K562 (cell line): ENCODE data around the gene ENG. TPM values are rescaled to one million over a fixed set of nuclear protein-coding genes. Genes with fewer than 3 reads are reported as not detected.

Experiments used
- BRCA1 ChIP-seq, 2 experiments: fragments of 450-650 bp in 1 of 2; sonication (generic) in 1 of 2; formaldehyde crosslinking in 1 of 2; IDR thresholded peaks; 2 replicates each; pipeline versions ENCODE4 v1.5.0 to v1.6.1; 2017 to 2020; ENCODE audit warnings: mild to moderate bottlenecking in 1 of 2, missing genetic modification reagents in 1 of 2
- DPF2 ChIP-seq: fragments of 450-650 bp; IDR thresholded peaks from 2 replicates; pipeline ENCODE4 v1.6.1; 2016
- FOXK1 ChIP-seq: sonication (generic); formaldehyde crosslinking; IDR thresholded peaks from 2 replicates; pipeline ENCODE4 v1.8.0; 2022; ENCODE audit warnings: missing genetic modification reagents, mild to moderate bottlenecking, borderline replicate concordance
- FOXM1 ChIP-seq, 2 experiments: fragments of 450-650 bp in 1 of 2; sonication (generic) in 1 of 2; formaldehyde crosslinking in 1 of 2; IDR thresholded peaks; 2 replicates each; pipeline versions ENCODE4 v1.6.1 to v1.9.0; 2017 to 2022; ENCODE audit warnings: low read depth in 2 of 2, mild to moderate bottlenecking in 2 of 2, missing genetic modification reagents in 1 of 2, moderate library complexity in 1 of 2
- GTF2B ChIP-seq: IDR thresholded peaks from 2 replicates; pipeline ENCODE4 v1.6.1; 2011; ENCODE audit not compliant: insufficient read length; ENCODE audit errors: extremely low read depth
- HMGXB4 ChIP-seq: sonication (generic); formaldehyde crosslinking; IDR thresholded peaks from 2 replicates; pipeline ENCODE4 v1.8.1; 2023; ENCODE audit warnings: mild to moderate bottlenecking, missing genetic modification reagents
- HNRNPH1 ChIP-seq: fragments of 200-400 bp; formaldehyde crosslinking; optimal IDR thresholded peaks from 2 replicates; pipeline ENCODE3; 2017; ENCODE audit warnings: low read depth, mild to moderate bottlenecking, low read length, moderate library complexity
- HOMEZ ChIP-seq: fragments of 250-450 bp; sonication (Bioruptor Pico); IDR thresholded peaks from 2 replicates; pipeline ENCODE4 v1.4.0; 2020; ENCODE audit warnings: mild to moderate bottlenecking, moderate library complexity
- IFI16 ChIP-seq: fragments of 250-450 bp; sonication (Bioruptor Pico); IDR thresholded peaks from 2 replicates; pipeline ENCODE4 v2.1.2; 2022; ENCODE audit warnings: mild to moderate bottlenecking, inconsistent platforms
- LCOR ChIP-seq: sonication (generic); formaldehyde crosslinking; IDR thresholded peaks from 2 replicates; pipeline ENCODE4 v1.8.0; 2022; ENCODE audit warnings: mild to moderate bottlenecking, missing genetic modification reagents
- MAFK ChIP-seq: IDR thresholded peaks from 2 replicates; pipeline ENCODE4 v1.6.1; 2011; ENCODE audit warnings: low read length, improper control_type of control experiment
- MXD1 ChIP-seq: fragments of 250-450 bp; sonication (Bioruptor Pico); IDR thresholded peaks from 2 replicates; pipeline ENCODE4 v1.8.0; 2021; ENCODE audit warnings: borderline replicate concordance, mild to moderate bottlenecking, moderate library complexity; ENCODE audit not compliant: poor library complexity, severe bottlenecking
- NONO ChIP-seq, 2 experiments: fragments of 200-400 bp in 1 of 2; fragments of 450-650 bp in 1 of 2; formaldehyde crosslinking in 1 of 2; IDR thresholded peaks; 2 replicates each; pipeline ENCODE4 v1.6.1; 2017; ENCODE audit warnings: low read depth in 2 of 2, mild to moderate bottlenecking in 2 of 2, moderate library complexity in 2 of 2, low read length in 1 of 2
- TSC22D4 ChIP-seq: fragments of 450-650 bp; IDR thresholded peaks from 2 replicates; pipeline ENCODE4 v1.6.1; 2016; ENCODE audit warnings: missing genetic modification characterization, missing biosample characterization, control low read depth
- XRCC4 ChIP-seq: IDR thresholded peaks from one replicate; pipeline ENCODE4 v1.6.1; 2011; ENCODE audit not compliant: insufficient read depth, insufficient read length; ENCODE audit errors: extremely low read depth
- YY1 ChIP-seq, 3 experiments: IDR thresholded peaks; 2 replicates each; pipeline ENCODE4 v1.6.1; 2011; ENCODE audit warnings: low read length in 2 of 3, mild to moderate bottlenecking in 2 of 3, moderate library complexity in 2 of 3, borderline replicate concordance in 1 of 3, control low read depth in 1 of 3, low read depth in 1 of 3; ENCODE audit not compliant: insufficient read depth in 3 of 3, insufficient replicate concordance in 2 of 3, control insufficient read depth in 1 of 3, insufficient read length in 1 of 3; ENCODE audit errors: extremely low read depth in 1 of 3
- ZBTB26 ChIP-seq: fragments of 450-650 bp; formaldehyde crosslinking; IDR thresholded peaks from 2 replicates; pipeline ENCODE4 v1.4.0; 2022; ENCODE audit warnings: missing genetic modification characterization
- ZFP1 ChIP-seq: fragments of 450-650 bp; formaldehyde crosslinking; IDR thresholded peaks from 2 replicates; pipeline ENCODE4 v1.4.0; 2020; ENCODE audit warnings: mild to moderate bottlenecking, mixed read lengths
- ZNF431 ChIP-seq: sonication (generic); formaldehyde crosslinking; IDR thresholded peaks from 2 replicates; pipeline ENCODE4 v1.8.0; 2022; ENCODE audit warnings: mild to moderate bottlenecking, missing genetic modification reagents
- ZNF699 ChIP-seq: fragments of 250-450 bp; sonication (Bioruptor Pico); IDR thresholded peaks from 2 replicates; pipeline ENCODE4 v1.8.0; 2021; ENCODE audit warnings: mild to moderate bottlenecking, moderate library complexity; ENCODE audit not compliant: insufficient replicate concordance
- polyA plus RNA-seq, 8 experiments: library from polyadenylated mRNA; depleted of rRNA in 4 of 8; stranded (reverse) in 5 of 8; unstranded in 3 of 8; fragments of >200 nt; fragmentation: Nextera tagmentation in 2 of 8; fragmentation: Illumina TruSeq in 1 of 8; extraction: Ambion mirVana in 2 of 8; extraction: Trizol in 1 of 8; gene quantifications; 2 replicates each; pipeline versions ENCODE4 v1.2.1 to v1.2.3, GENCODE V29; 2011 to 2014; ENCODE audit warnings: inconsistent platforms in 1 of 8, missing spikeins in 1 of 8
- total RNA-seq, 7 experiments: library from RNA; depleted of rRNA in 6 of 7; stranded (reverse); fragments of >200 nt in 6 of 7; fragmentation: Illumina TruSeq in 2 of 7; extraction: Trizol in 2 of 7; gene quantifications; 2 replicates each; pipeline versions ENCODE4 v1.2.1 to v1.2.3, GENCODE V29; 2011 to 2021; ENCODE audit warnings: low replicate concordance in 1 of 7

ENG gene
- total and polyA plus RNA-seq, 9 of the 15 experiments (the other 6 are each of a cell fraction or from before 2014, with no cell fraction given), result 0.04 to 0.40 (median 0.14) TPM; not detected in 1

- TF ChIP-seq LCOR (CRISPR knock-in tag) (no peak), DPF2 (peak; percentile 70), MXD1 (no peak), FOXM1 (IDR thresholded peaks at IDR 0.05; ENCODE audit: low read depth) (no peak), FOXM1 (CRISPR knock-in tag; IDR thresholded peaks at IDR 0.05; ENCODE audit: low read depth) (no peak), ZNF699 (no peak), TSC22D4 (tag) (no peak), XRCC4 (no peak), MAFK (no peak), IFI16 (CRISPR knock-in tag) (no peak), BRCA1 (IDR thresholded peaks at IDR 0.05) (no peak), BRCA1 (CRISPR knock-in tag; IDR thresholded peaks at IDR 0.05) (no peak), ZFP1 (CRISPR knock-in tag) (no peak), HNRNPH1 (no peak), ZBTB26 (CRISPR knock-in tag) (no peak), ZNF431 (CRISPR knock-in tag) (no peak), HOMEZ (CRISPR knock-in tag) (no peak), HMGXB4 (CRISPR knock-in tag) (no peak), YY1 (IDR thresholded peaks at IDR 0.05; ENCODE audit: borderline replicate concordance in 1 of 3, control insufficient read depth in 1 of 3, extremely low read depth in 1 of 3, insufficient read depth in 3 of 3, insufficient read length in 1 of 3, insufficient replicate concordance in 2 of 3, low read depth in 1 of 3, low read length in 2 of 3) (peak in 1 of 3 experiments; percentile 62), GTF2B (no peak), NONO (IDR thresholded peaks at IDR 0.05; ENCODE audit: low read depth in 2 of 2, low read length in 1 of 2) (no peak), FOXK1 (CRISPR knock-in tag) (no peak)
Measured at GRCh38 chr9:127903557-127904475, 49.4 kb upstream of the ENG start (continued).
